GM23248 (cell line): Measurements from ENCODE around the gene ARHGAP26.

Source experiments
- EZH2 ChIP-seq: fragments of 200-600 bp; sonication (generic); IDR thresholded peaks from 2 replicates; pipeline ENCODE4 v1.6.1; 2018; ENCODE audit warnings: antibody characterized with exemption, mild to moderate bottlenecking; ENCODE audit not compliant: insufficient read depth, poor library complexity, severe bottlenecking
- EZH2phosphoT487 ChIP-seq: fragments of 200-600 bp; sonication (generic); IDR thresholded peaks from 2 replicates; pipeline ENCODE4 v1.6.1; 2018; ENCODE audit warnings: antibody characterized with exemption, moderate library complexity, mild to moderate bottlenecking, low read depth; ENCODE audit not compliant: insufficient read depth

- TF ChIP-seq EZH2 (no peak), EZH2phosphoT487 (no peak)
Measured at GRCh38 chr5:142834504-142834903, 64.3 kb downstream of the ARHGAP26 start.
